Activated CD4-positive, alpha-beta T cell treated with anti-CD3 and anti-CD28 coated beads, Interleukin-10, Interleukin-2, amounts not matched to agents 100 ng/mL and 50 ng/mL, durations not matched to agents 16 hours and 8 hours (primary cell): ENCODE results near the gene STUM.

ENCODE experiments used
- DNase-seq: peaks from one replicate; pipeline ENCODE4 v3.0.0-alpha.2; 2020

STUM gene

DNA sequence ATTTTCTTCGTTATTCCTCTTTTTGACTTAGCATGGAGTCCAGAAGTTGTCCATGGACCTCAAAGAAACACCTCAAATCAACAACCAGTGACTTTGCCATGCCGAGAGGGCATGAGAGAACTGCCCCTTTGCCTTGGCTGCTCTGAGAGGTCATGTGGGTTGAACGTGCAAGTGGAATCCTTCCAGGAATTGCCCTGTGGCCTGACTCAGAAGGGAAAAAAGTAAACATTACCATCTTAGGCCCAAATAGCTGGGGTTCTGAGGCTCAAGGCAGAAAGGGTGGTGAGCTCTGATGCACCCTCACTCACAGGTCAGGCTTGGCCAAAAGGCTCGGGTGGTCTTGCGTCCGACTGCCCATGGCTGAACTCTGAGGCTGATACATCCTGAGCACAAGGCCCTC is 15.1 kb downstream of the STUM start:
- no peak for DNase-seq

DNA sequence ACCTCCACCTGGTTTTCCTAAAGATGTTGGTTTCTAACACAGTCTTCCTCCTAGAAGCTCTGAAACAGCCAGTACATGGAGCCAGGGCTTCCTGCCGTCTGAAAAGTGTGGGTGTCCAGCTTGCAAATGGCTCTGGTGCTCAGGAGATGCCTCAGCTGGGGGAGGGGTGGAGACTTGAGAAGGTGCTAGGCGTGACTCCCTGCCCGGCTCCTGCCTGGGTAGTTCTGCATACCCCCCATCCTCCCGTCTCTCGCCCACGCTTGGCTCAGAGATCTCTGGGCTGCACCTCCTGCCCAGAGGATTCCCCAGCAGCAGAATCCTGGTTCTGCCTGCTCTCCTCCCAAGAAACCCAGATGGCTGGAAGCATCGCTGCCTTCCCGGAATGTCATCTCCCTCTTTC is 16.9 kb downstream of the STUM start:
- no peak for DNase-seq

DNA sequence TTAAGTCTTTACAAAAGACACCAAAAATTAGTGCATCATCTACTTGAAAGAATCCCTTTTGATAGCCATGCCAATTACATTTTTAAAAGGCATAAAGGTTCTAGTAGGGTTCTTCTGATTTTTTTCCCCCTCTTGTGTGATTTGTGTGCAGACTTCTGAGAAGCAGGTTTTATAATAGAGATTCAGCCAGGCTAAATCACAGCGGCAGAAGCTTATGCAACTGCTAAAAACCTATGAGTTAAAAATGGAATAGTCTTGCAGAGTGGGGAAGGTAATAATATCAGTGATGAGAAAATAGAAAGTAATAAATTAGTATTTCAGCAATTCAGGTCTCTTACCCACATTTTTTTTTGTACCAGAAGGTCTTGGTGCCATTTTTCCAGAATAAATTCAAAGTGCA is 17.7 kb downstream of the STUM start:
- DNase-seq, result no peak

DNA sequence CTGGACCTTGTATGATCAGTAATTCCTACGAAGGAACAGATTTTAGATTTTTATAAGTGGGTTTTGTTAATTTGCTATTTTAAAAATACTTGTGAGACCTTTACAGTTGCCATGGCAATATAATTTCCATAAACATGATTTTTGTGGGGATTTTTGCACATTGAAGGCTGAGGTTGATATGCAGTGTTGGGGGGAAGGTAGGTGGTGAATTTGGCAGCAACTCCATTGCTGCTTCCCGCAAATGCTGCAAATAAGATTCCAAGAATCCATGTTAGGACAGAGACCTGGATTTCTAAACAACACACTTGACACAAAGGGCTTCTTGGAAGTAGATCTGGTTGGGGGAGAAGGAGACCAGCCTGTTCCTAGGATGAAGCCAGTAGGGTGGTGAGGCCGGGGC is 18.2 kb downstream of the STUM start:
- DNase-seq, result no peak

DNA sequence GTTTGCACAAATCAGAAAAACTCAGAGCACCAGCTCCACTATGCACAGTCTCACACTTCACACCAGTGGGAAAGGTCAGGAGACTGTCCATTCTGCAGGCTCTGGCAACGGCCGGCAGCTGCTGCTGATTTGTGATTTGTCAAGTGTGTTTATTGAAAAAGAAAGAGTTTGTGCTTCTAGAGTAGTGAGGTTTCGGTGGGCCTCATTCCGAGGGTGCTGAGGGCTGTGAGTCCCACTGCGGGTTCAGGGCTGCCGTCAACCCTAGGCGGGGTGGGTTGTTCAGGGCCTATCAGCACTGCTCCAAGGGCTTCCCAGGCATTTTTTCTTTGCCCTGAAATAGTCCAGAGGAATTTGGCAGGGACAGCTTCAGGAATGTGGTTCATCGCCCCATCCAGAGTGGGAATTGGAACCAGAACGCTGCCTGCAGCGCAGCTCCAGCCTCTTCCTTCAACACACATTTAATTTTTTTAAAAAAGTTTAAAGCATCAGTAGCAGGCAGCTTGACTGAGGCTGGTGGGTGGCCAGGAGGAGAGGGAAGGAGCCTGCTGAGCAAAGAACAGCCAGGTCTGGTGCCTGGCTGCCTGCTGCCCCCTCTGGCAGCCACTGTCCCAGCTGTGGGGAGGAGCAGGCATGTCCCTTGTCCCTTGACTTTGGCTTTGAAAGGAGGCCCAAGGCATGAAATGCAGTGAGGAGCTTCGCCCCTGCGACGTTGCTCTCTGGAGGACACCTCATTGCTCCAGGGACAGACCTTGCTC is 19.7 kb downstream of the STUM start:
- DNase-seq, result no peak

DNA sequence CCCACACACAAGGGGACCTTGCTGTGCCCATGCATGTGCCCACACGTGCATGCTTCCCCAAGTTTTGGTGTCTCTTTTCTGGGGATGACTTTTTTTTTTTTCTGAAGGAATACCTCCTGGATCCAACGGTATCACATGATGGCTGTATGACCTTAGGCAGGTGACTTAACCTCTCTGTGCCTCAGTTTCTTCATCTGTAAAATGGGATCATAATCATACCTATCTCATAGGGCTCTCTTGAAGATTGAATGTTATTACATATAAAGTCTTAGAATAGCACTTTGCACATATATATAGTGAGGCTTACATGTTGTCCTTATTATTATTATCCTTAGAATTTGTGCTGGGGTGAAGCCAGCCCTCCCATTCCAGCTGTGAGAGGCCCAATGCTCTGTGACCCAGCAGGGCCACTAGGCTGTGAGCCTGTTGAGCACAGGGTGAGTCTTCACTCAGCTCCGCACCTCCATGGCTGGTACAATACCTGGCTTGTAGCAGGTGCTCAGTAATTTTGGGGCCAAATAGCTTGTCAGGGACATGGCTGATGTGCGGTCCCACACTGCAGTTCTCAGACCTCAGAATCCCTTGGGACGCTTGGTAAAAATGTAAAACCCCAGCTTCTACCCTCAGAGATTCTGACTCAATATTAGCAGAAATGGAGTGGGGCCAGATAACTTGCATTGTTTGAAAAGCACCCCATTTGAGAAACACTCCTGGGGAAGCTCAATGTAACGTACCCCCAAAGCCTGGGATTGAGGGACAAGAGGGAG is 20.6 kb downstream of the STUM start:
- no peak for DNase-seq

DNA sequence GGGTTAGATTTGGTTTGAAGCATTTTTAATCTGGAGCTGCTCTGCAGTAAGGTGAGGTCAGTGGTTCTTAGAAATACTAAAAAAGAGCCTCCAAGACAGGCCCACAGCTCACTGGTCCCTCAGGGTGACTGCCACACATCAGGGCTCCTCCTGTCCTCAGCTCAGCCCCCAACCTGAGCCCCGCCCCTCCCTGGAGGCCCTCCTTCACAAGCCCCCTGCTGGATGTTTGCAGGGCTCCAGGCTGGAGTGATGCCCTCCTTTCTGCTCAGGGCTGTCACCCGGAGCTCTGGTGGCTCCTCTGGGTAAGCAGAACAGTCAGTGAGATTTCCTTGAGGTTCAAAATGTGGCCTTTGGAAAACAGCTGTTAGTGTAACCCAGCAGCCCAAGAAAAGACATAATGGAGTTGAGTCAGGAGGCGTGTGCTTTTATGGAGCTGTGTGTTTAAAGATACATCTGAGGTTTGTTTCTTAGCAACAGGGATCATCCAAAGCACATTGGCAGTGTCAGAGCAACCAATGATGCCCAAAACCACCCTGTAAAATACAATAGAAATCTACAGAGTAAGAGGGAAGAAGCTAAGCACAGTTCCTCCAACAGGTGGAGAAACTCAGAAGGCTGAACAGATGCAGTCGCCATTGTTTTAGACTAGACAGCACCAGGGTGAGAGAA is 21.4 kb downstream of the STUM start:
- no peak for DNase-seq

DNA sequence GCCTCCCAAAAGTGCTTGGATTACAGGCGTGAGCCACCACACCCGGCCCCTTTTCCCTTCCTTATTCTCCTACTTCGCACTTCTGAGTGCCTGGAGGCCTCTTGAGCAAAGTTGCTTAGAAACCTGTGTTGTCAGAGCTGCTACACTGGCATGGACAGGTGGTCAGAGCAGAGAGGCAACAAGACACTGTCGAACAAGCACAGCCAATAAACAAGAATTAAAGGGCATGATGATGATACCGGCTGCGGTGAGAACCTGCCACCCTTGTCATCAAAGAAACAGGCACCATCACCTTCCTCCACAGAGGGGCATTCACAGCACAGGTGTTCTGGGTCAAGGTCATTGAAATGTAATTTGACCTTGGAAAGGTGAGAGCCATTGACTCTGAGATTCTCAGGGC is 23.3 kb downstream of the STUM start:
- DNase-seq, result no peak

DNA sequence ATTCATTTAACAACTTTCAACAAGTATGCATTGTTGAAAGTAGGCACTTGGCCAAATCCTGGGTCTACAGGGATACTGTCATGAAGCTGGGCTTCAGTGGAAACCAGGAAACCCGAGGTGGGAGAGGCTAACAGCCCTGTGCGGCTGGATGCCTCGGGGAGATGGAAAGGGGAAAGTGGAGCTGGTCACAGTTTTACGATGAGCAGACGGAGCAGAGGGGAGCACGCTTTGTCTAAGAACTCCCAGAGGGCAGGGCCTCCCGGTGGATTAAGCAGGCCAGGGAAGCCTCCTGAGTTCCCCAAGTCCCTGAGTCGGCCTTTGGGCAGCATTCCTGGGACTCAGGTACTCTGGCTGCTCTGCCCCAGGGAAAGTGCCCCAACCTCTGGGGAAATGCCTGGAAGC is 23.8 kb downstream of the STUM start:
- no peak for DNase-seq

DNA sequence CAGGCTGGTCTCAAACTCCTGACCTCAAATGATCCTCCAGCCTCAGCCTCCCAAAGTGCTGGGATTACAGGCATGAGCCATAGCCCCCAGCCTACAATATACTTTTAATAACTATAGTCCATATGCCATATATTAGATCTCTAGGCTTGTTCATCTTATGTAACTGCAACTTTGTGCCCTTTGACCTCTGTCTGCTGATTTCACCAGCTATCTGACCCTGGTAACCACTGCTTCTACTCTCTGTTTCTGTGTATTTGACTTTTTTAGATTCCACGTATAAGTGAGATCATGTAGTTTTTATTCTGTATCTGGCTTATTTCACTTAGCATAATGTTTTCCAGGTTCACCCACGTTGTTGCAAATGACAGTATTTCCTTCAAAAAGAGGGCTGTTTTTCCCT is 25.5 kb downstream of the STUM start:
- DNase-seq, result no peak

DNA sequence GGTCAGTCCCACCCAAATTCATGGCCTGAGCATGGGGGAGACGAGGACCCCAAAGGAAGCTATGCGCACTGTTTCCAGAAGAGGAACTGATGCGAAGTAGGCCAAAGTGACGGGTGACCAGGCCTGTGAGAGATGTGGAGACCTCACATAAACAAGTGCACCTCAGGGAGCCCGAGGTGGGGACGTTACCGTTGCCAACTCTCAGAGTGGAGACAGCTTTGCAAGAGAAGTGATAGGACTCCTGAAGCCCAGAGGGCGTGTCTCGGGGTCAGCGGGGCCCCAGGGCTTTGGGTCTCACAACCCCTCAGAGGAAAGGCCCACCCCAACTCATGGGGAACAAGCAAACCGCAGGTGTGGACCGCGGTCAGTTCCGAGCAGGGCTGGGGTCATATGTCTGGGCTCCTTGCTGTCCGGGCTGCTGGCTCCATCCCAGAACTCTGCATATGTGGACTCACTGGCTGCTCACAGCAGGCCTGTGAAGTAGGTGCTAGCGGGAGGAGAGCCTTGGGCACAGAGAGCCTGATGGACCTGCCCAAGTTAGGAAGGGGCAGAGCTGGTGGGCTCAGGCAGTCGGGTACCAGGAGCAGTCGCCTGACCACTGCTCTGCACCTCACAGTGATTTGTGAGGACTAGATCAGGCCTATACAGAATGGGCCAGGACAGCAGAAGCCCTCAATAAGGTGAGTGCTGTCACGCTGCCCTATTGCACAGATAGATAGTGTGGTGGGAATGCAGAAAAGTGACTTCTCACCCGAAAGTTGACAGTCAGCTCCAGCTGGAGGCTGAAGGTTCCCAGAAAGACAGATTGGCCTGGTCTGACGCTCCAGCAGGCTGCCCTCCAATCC is 26.2 kb downstream of the STUM start:
- no peak for DNase-seq

DNA sequence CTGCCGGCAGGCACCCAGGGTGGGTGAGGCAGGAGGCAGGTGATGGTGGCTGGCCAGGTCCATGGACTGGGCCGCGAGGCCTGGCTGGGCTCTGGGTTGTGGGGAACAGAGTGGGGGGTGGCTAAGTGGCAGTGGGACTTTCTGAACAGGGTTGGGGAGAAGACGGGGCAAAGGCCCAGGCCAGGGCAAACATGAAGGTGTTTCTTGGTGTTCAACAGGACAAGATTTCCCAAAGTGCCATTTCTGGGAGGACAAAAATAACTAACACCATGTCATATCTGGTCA is 26.8 kb downstream of the STUM start:
- DNase-seq, result no peak

DNA sequence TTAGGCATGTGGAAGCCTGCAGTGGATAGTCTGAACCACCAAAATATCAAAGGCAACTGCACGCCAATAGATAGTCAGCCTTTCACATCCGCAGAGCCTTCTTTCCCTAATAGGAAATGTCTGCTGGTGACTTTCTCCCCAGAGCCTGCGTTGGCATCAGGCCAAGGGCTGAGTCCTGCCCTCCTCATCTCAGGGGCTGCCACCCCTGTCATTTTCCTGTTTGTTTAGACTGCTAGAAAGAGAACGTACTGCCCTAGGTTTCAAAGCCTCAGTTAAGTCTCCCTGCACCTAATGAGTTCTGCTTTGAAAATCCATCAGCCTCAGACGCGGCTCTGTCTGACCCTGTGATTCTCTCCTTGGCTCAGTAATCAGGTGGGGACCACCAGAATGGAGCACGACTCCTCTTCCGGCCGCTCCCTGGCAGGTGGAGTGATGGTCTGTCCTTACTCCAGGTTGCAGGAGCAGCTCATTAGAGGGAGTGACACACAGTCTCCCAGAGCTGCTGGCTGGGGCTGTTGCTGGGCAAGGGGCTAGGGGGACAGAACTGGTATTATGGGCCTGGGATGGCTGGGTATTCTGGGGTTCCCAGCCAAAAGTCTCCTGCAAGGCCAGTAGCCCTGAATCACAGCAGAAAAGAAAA is 27.3 kb downstream of the STUM start:
- DNase-seq, result no peak

DNA sequence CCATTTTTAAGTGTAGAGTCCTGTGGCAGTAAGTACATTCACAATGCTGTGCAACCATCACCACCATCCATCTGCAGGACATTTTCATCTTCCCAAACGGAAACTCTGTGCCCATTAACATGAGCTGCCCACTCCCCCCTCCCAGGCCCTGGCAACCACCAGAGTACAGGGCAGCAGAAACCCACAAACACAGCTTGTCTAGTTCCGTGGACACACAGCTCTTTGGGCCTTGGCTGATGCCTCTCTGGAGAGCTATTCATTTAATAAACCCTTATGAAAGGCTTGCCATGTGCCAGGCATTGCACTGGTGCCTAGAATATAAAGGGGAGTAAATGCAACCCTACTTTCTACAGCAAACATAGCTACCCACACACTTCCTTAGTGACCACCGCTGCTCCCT is 28.0 kb downstream of the STUM start:
- no peak for DNase-seq

DNA sequence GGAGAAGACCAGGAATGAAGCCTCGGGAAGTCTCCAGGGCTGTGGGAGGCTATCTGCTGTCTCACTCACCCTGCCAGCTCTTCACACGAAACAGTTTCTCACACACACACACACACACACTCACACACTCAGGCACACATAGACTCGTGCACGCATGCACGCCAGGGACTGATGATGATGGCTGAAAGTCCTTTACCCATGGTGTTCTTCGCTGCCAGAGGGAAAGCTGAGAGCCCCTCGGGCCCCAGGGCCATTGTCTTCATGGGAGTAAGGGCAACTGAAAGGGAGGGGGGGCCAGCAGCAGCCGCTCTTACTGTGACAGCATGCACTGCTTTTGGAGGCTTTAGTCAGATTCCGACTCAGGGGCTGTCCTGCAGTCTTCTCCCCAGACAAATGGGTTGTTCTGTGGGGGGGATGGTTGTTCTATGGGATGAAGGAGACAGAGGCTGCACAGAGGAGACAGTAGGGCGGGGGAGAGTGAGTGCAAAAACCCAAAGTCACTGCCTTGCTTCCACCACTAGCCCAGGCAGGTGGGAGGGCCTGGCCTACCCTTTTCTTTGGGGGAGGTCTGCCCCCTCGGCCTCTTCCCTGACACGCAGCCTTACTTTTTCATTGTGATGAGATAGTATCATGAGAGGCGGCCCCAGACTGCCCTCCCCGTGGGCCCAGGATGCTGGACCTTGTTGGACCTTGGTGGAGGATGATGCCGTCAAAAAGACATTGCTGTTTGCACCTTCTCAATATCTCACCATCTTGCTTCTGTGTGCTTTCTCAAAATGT is 29.0 kb downstream of the STUM start:
- DNase-seq, result no peak

DNA sequence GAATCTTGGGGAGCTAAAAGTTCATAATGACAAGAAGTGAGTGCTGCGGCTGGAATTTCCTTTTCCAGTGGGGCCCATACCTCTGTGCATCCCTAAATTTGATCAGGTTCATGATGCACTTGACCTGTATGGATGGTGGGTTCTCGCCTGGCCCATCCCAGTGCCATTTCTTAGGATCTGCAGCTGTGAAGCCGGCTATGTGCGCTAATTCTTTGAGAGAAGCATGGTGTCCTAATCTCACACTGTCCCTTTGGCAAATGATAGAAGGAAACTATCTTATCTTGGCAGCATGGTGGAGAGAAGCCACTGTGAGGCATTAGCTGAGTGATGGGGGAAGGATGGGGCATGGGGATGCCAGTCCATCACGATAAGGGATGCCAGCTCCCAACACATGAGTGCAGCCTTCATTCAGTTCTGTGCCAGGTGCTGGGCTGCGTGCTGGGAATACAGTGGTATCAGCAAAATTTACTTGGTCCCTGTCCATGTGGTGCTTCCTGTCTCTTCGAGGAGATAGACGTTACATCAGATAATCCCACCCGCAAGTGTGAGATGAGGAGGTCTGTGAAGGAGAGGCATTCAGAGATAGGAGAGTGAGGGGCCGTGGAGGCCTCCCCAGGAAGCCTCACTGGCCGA is 30.5 kb downstream of the STUM start:
- no peak for DNase-seq

DNA sequence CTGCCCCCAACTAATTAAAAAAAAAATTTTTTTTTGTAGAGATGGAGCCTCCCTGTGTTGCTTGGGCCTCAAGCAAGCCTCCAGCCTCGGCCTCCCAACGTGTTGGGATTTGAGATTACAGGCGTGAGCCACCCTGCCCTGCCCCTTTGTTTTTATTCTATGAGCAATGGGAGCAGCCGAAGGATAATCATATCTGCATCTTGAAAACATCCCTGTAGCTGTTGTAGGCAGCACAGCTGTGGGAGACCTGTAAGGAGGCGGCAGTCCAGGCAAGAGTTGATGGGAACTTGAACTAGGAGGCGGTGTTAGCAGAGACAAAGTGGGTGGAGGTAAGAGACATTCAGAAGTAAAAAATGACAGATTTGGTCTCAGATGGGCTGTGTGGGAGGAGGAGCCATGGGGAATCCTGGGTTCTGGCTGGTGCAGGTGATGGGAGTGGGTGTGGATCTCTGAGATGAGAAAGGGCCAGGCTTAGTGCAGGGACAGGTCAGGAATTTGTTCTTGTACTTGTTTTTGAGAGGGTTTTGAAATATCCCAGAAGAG is 31.3 kb downstream of the STUM start:
- DNase-seq, result no peak

DNA sequence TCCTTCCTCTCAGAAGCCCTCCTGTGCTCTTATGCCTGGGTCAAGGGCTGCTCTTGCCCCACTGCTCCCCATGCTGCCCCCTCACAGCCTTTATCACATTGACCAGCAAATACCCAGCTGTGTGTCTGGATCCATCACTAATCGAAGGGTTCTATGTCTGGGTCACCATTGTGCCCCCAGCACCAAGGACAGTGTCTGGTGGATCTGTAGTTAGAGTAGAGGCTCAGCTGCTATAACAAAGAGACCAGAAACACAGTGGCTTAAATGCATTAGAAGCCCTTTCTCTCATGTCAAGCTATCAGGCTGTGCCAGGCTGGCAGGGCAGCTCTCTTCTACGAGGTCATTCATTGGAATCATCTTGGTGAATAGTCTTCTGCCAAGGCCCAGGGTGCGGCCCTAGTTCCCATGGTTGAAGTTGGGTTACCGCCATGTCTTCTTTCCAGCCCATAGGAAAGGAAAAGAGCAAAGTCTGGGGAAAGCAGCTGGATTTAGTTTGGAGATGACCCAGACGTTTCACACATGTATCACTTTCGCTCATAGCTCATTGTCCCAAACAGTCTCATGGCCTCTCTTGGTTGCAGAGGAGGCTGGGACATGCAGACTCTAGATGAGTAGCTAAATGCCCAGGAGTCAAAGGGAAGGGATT is 32.2 kb downstream of the STUM start:
- DNase-seq, result no peak

DNA sequence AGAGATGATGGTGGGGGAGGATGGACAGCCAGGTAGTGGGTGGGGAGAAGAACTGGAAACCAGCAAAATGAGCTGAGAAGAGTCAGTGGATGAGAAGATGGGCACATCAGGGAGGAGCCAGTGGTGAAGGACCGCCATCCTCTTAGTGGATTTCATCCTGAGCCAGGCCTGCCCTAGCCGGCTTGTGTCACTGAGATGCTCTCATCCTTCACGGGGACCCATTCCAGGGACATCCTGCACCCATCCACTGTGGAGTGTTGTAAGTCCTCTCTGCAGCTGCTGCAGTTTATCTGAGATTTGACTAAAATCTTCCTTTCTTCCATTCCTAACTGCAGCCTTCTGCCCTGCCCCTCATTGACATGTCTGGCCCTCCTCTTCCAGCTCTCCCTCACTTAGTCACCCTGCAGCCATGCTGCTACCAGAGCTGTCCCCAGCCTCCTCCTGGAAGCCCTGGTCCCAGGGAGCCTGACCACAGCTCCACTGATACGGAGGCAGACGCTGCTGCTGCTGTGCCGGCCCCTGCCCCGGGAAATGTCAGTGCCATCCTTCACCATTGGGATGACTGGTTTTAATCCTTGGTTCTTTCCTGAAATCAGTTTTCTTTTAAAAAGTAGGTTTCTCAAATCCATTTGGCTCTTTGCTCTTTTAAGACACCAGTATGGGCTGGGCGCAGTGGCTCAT is 33.2 kb downstream of the STUM start:
- no peak for DNase-seq

DNA sequence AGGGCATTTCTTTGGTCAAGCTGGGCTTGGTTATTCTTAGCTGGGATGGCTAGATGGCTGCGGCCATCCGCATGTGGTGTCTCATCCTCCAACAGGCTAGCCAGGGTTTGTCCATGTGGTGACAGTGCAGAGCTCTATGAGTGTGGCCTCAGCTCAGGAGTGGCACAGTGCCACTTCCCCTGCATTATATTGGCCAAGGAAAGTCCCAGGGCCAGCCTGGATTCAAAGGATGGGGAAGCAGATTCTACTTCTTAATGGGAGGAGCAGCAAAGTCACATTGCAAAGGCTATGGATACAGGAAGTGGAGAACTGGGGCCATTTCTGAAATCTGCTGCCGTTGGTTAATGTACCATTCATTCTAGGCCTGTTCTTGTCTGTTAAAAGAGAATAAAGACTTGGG is 34.4 kb downstream of the STUM start:
- no peak for DNase-seq
